HG02623 (cell line): ENCODE measurements around the gene PGPEP1.
"Not testable (repeated sequence)": the region's sequence is repeated elsewhere in the genome, so short reads cannot be mapped to it uniquely, and the experiment has no call there.

Experiments
- ATAC-seq: cut with Tn5 transposase; IDR thresholded peaks from one replicate; pipeline ENCODE4 v1.9.1; 2021; ENCODE audit warnings: moderate library complexity; ENCODE audit not compliant: unreplicated experiment

PGPEP1 gene

DNA sequence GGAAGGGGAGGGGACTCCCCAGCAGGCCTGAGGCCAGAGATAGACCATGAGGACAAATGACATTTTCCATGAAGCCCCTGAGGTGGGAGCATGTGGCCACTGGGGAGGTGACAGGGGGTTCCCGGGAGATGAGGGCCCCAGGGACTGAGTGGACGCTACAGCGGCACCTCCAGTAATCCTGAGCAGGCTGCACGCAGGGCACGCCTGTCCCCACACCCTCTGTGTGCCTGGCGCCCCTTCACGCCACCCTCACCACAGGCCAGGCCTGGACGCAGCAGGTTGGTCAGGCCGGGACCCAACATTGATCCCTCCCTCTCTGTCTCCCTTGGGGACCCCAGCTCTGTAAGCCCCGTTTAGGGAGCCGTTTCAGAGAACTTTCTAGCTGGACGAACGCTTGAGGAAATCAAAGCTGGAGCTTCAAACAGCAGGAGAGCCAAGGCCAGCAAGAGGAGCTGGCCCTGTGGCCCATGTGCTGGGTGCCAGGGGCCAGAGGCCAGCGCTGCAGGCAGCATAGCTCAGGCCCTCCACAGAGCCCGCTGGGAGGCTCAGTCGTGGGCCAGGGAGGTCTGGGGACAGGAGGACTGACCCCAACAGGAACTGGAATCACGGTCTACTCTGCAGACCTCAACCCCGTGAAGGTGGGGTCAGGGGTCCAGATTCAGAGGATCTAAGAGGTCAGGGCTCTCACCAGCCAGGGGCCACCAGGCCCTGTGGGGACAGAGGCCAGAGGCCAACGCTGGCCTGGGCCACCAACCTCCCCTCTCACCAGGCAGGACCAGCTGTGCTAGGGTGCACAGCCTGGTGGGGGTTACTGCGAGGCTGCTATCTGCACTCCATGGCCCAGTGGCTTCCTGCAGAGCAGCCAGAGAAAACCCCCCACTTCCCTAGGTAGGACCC is 32.1 kb upstream of the PGPEP1 start:
- ATAC-seq = no peak

DNA sequence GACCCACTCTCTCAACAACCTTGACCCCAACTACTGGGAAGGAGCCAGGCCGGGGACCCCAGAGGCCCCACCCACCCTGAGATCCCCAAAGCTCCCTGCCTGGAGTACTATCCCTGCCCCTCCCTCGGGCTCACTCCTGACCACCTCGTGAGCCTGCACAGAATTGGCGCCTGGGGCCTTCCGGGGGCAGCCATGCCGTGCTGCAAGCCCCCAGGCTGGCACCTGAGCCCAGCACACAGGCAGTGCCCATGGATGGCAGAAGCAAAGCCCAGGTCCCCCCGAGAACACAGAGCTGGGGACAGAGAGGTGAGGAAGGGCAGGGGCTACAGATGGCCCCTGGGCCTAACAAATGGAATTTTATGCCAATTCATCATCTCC is 31.5 kb upstream of the PGPEP1 start:
- no peak for ATAC-seq

DNA sequence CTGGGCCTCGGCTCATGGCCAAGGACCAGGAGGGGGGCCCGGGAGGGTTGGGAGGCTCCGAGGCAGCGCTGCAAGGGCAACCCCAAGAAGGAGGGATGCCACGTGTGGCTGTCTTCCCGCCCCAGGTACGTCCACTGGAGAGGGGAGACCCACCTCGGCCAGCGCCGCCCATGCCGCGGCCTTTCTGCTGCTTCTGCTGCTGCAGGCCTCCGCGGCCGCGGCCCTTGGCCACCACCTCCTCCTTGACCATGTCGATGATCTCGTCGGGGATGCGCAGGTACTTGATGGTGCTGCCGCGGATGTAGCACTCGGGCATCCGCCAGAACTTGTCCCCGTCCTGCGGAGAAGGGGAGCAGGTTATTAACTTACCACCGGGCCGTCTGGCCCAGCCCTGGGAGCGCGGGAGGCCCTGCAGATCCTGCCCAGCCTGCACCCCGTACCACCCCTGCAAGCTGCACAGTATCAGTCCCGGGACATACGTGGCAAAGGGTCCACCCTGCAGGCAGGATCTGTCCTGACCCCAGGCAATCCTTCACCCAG is 30.8 kb upstream of the PGPEP1 start:
- ATAC-seq = no peak

DNA sequence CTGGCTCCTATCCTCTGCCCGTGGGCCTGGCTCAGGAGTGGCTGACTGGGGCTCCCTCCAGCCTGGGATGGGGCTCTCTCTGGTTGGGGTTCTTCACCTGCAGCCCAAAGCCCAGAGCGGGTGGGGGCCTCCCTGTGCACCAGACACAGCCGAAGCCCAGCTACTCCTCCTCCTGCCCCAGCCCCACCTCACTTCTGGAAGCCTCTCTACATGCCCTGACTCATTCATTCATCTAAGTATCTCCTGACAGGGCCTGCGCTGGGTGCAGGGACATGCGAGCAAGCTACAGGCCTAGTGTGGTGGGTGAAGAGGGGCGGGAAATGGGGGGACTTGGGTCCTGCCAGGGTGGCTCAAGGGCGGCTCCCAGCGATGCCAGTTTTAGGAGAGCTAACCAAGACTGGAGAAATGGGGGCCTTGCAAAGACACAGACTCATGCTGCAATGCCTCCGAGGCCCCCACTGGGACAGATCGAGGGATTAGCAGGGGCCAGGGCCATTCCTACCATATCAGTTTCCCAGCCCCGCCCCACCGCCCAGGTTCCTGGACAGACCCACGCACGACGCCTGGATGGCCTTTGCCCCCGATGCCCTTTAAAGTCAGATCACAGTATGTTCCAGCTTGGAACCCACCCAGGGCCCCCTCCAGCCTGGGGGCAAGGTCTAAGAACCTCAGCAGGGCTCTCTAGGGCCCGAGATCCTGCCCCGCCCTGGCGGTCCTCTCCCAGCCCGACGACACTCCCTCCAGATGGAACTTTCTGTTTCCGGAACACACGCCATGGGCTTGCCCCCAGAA is 30.1 kb upstream of the PGPEP1 start:
- ATAC-seq = no peak

DNA sequence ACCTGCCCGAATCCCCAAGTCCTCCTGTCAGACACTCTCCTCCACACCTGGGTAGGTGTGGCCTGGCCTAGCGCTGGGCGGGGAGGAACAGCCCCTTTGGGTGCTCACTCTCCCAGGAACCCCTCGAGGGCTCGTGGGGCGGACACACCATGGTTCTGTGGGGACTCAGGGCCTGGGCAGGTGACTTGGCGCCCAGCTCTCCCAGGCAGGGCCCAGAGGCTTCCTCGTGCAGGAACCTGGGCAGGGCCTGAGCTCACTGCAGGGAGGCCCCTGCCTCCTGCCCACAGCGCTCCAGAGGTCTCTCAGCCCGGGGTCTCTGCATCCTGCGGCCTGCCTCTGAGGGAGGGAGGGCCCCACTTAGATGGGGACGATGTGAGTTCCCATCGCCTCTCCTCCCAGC is 29.4 kb upstream of the PGPEP1 start:
- ATAC-seq = no peak

DNA sequence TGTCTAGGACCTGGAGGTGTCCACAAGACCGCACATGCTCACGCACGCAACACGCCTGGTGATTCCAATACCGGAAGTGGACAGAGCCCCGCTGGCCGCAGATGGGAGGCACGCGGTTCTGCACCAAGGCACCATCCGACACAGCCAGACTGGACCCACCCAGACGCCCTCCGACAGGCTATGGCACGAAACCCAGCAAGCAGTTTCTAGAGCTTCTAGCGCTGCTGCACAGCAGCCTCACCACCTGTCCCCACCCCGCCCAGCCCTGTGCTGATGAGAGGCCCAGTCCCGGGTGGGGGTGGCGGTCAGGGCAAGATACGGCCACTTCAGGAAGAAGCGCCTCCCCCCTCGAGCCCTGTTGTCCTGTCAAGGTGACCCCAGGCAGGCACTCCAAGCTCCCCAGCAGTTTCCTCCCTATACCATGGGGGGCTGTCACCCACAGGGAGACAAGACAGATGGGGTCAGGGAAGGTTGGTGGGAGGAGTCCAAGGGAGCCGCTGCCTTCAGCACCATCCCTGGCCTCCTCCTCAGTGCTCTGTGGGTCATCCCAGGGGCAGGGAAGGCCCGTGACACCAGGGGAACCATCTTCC is 28.8 kb upstream of the PGPEP1 start:
- no peak for ATAC-seq

DNA sequence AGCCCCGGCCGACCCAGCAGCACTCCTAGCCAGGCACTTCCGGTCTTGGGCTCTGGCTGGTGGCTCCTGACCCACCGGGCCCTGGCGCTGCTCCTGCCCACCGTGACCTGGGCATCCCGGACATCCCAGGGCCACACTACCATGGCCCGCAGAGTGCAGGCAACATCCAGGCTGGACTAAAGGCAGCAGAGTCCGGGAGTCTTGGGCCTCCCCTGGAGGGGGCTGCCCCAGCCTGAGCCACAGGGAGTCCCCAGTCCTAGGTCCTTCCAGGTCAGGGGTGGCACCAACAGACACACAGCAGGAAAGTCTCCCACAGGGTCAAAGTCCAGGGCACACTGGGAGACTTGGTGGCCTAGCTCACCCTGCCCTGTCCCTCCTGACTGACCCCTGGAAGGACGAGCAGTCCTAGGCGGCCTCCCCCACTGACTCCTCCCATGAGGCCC is 28.3 kb upstream of the PGPEP1 start:
- no peak for ATAC-seq

DNA sequence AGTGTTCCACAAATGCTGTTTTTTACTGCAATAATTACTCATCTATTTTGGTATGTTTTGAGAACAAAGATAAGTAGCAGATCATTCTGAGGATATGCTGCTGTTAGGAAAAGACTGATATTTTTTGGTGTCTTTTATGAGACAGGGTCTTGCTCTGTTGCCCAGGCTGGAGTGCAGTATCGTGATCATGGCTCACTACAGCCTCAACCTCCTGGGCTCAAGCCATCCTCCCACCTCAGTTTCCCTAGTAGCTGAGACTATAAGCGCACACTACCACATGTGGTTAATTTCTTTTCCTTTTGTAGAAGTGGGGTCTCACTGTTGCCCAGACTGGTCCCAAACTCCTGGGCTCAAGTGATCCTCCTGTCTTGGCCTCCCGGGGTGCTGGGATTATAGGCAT is 27.0 kb upstream of the PGPEP1 start:
- no peak for ATAC-seq

DNA sequence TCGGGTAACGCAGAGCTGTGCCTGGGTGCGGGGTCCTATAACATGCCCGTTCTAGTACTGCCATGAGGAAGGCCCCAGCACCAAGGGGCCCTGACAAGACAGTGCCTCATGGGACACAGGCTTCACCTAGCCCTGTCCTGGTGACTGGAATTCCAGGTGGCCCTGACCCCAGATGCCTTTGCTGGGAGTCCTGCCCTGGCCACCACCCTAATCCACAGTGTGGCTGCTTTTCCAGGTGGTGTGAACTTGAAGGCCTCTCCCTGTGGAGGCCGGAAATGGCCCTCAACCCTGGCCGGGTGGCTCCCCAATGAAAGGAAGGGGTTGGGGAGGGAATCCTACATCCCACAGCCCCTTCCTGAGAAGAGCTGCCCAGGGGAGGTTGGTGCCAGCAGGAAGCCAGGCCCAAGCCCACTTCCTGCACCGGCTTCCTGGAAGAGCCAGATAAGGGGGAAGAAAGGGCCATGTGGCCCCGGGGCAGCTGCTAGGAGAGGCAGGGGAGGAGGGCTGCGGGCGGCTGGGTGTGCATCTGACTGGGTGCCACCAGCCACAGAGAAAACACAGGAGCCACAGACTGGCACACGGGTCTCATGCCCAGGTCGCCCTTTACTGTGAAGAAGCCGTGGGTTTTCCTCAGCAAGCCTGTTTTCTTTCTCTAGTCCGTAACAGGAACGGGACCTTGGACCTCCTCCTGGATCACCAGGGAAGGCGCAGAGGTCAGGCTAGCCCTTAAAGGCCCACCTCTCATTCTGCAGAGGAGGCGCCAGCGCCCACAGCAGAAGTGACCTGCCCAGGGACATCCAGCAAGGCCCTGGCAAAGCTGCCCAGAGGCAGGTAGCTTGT is 22.2 kb upstream of the PGPEP1 start:
- ATAC-seq = no peak

DNA sequence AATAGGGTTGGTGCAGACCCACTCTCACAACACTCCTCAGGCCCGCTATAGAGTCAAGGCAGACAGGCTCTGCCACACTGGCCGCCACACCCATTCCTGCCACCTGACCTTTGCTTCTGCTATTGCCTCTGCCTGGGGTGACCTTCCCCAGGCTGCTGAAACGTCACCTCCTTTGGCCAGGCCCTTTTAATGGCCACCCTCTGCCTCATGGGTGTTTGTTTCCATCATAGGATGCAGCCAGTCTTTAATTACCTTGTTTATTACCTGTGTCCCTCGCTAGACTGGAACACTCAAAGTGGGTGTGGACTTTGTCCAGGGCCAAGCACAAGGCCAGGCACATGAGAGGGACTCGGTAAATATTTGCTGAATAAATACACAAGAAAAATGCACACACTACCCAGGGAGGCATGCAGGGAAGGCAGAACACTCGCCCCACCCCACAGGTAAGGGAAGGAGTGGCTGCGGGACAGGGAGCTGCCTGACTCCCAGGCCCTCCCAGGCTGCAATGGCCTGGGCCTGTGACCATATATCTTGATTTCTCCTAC is 20.7 kb upstream of the PGPEP1 start:
- no peak for ATAC-seq

DNA sequence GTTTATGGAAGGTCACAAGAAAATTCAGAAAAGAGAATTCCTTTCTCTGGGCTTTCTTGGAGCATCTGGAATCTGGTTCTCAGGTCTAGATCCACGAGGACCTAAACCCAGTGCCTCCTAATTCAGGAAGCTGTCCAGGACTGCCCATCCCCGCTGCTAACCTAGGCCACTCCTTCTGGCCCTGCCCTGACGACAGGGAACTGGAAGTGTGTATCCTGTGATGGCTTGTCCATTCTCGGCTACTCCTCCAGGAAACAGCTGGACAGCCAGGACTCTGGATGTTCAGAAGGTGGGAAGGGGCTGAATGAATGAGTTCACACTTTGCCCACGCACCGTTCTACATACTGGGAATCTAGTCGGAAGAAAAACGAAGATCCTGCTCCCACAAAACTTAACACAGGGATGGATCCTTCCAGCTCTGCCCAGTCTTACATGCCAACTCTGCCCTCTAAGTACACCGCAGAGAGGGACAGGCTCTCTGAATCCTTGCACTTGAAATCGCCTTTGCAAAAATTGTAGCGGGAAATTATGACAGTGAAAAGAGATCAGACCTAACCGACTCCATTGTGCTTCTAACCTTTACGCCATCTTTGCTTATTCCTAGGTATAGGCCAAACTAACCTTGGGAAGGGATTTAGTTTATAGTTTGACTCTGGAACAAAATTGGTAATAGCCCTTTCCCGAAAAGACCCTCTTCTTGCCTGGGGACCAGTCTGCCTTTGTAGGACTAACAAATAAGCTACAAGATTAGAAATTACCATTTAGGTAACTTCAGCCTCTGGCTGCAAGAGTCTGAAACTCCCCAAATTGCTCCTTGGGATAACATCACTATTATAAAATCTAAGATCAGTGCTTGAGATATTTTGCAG is 19.3 kb upstream of the PGPEP1 start:
- ATAC-seq = no peak

DNA sequence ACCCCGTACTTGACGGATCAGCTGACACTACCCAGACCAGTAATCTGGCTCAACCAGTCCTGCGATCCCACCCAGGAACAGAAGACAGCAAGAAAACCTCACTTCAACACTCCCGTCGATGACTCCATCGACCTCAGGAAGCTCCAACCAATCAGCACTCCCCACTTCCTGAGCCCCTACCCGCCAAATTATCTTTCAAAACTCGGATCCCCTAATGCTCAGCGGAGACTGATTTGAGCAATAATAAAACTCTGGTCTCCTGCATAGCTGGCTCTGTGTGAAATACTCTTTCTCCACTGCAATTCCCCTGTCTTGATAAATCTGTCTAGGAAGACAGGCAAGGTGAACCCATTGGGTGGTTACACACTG is 18.7 kb upstream of the PGPEP1 start:
- no peak for ATAC-seq

DNA sequence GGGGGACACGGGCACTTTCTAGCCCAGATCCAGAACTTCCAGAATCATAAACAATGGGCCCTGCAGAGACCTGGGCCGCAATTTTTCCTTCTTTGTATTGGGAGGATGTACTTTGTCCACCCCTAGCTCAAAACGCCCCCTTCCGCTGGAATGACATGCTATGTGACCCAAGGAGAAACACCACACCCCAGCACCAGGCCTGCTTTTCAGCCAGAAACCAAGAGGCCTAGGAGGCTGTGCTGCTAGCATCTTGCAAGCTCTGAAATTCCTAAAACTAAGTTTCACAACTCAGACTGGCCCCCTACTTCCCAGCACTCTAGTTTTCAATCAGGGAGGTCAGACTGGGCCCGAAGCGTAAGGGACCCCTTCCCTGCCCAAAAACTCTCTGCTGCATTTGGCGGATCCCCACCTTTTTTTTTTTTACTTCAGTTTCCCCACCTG is 18.1 kb upstream of the PGPEP1 start:
- no peak for ATAC-seq

DNA sequence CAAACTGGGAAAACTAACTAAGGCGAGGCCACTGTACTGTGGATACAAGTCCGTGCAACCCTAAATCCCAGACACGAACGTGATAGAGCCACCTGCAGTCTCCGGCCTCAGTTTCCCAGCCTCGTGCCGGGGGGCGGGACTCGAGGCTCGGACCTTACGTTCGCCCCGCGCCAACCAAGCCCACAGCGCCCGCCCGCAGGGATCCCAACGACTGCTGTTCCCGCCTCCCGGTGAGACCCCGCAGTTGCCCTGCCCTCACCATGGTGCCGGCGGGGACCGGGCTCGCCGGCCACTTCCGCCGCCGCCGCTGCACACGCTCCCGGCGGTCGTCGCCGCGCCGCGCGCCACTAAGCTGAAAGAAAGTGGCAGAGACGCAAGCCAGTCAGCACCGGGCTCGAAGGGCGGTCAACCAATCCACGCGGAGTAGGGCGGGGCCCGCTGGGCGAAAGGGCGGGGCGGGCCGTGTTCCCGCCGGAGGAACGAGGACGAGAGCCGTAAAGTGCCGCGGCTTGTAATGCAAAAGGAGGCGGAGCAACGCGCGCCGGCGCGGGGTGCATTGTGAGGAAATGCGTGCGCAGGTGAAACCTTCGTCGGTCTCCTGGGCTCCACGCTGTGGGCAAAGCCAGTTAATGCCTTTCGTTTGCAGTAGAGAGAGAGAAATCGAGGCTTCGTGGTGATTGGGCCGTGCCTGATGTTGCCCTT is 17.5 kb upstream of the PGPEP1 start, which contains the start of gene LSM4:
Gene LSM4 (minus strand): TSS at position 318 of the 702 bp plus-strand sequence. CDS start 56 bp downstream, at position 262.
- ATAC-seq = peak; percentile 89

DNA sequence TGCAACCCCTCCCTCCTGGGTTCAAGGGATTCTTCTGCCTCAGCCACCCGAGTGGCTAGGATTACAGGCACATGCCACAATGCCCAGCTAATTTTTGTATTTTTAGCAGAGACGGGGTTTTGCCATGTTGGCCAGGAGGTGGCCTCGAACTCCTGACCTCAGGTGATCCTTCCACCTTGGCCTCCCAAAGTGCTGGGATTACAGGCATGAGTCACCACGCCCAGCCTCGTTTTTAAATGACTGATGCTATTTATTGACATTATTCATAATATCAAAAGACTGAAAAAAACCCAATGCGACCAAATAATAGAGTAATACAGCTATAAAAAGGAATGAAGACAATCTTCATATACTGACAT is 16.0 kb upstream of the PGPEP1 start:
- not testable (repeated sequence) for ATAC-seq

DNA sequence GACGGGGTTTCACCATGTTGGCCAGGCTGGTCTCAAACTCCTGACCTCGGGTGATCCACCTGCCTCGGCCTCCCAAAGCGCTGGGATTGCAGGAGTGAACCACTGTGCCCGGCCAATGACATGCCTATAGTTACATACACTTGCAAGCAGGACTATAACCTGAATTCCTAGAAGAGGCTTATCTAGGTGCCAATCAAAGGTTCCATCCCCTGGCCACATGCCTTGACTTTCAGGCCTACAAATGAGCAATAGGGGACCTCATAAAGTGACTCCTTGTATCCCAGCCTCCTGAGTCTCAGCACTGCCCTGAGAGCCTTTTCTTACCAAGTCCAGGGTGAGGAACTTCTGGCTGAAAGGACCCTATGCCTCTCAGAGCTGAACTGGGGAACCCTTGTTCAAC is 13.6 kb upstream of the PGPEP1 start:
- ATAC-seq = no peak

DNA sequence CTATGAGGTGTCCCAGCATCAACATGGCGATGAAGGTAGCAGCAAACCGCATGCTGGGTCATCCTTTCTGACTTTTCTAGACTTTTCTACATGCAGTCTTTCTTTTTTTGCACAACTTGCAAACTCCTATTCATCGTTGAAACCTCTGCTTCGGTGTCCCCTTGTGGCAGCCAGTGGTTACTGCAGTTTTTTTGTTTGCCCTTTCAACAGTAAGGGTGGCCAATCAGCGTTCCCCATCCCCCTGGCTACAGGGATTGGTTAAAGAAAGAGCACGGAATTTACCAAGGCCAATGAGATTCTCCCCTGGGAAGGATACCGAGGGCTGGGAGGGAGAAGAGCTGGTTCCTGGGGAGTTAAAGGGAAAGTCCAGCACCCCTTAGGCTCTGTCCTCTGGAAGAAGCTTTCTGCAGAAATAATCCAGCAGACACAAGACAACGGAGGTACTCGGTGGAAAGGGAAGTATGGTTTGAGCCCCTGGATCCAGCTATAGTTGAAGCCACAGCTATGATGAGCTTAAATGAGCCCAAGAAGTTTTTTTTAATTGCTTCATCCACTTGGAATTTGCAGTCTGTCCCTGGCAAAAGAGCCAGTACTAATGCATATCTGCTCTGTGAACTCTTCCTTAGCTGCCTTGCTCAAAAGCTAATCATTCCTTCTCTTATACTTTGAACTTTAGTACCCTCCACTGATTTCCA is 11.9 kb upstream of the PGPEP1 start:
- peak; percentile 82 for ATAC-seq

DNA sequence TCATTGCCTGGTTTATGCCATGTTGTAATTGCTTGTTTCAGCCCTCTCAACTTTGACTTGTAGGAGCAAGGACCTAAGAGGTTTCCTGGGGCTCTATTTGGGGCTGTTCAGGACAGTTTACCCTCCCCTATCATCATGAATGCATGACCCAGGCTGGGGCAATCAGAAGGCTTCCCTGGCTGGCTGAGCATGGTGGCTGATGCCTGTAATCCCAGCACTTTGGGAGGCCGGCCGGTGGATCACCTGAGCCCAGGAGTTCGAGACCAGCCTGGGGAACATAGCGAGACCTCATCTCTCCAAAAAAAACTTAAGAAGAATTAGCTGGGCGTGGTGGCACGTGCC is 11.4 kb upstream of the PGPEP1 start:
- no peak for ATAC-seq
